ENCODE measurements around the gene ST3GAL3.

GRCh38 chr1:43958351-43959255, 251.3 kb downstream of the ST3GAL3 start:
- TF ChIP-seq ZNF382 (CRISPR knock-in tag; IDR thresholded peaks at IDR 0.05; ENCODE audit: borderline replicate concordance) (no peak), POLR2A (IDR thresholded peaks at IDR 0.05; ENCODE audit: insufficient read depth in 1 of 2, low read depth in 2 of 2, low read length in 2 of 2) (no peak), EZH2 (conservative IDR thresholded peaks at IDR 0.05; ENCODE audit: low read depth, low read length) (no peak), TCF7 (IDR thresholded peaks at IDR 0.05; ENCODE audit: low read depth) (no peak), TAF1 (CRISPR knock-in tag; IDR thresholded peaks at IDR 0.05) (no peak), MXD4 (CRISPR knock-in tag; IDR thresholded peaks at IDR 0.05) (no peak), TBX3 (IDR thresholded peaks at IDR 0.05; ENCODE audit: borderline replicate concordance) (no peak), KDM4B (CRISPR knock-in tag; IDR thresholded peaks at IDR 0.05) (no peak), ZNF713 (CRISPR knock-in tag; IDR thresholded peaks at IDR 0.05) (no peak)

Data from HepG2 (cell line).